Tibial nerve (tissue), 4 donors: Measurements from ENCODE around the gene PKD2L2.

Source experiments
- CTCF ChIP-seq, 5 experiments: fragments of 200-600 bp in 3 of 5; fragments of 450-650 bp in 2 of 5; sonication (generic) in 3 of 5; IDR thresholded peaks; one replicate each; pipeline ENCODE4 v1.5.1; 2016 to 2019; ENCODE audit warnings: antibody characterized with exemption in 5 of 5, mild to moderate bottlenecking in 3 of 5, moderate library complexity in 2 of 5
- EP300 ChIP-seq, 2 donors: sonication (generic); formaldehyde crosslinking; IDR thresholded peaks; one replicate each; pipeline ENCODE4 v1.6.1; 2017; ENCODE audit warnings: antibody characterized with exemption in 2 of 2, mild to moderate bottlenecking in 1 of 2
- POLR2A ChIP-seq, 2 donors: fragments of 450-650 bp; IDR thresholded peaks; one replicate each; pipeline ENCODE4 v1.6.1; 2017; ENCODE audit warnings: antibody characterized with exemption in 2 of 2, mild to moderate bottlenecking in 2 of 2, moderate library complexity in 2 of 2

GRCh38 chr5:137935190-137935589, 45.9 kb downstream of the PKD2L2 start:
- TF ChIP-seq EP300 (IDR thresholded peaks at IDR 0.05) (no peak), CTCF (IDR thresholded peaks at IDR 0.05) (no peak), POLR2A (IDR thresholded peaks at IDR 0.05) (no peak)
